Measurements from ENCODE around the gene MECR.

The MECR gene

GRCh38 chr1:29271724-29272123, 41.0 kb upstream of the MECR start:
- DNase-seq (ENCODE audit: low read depth): peak; percentile 76
- TF ChIP-seq, protein P1, sequence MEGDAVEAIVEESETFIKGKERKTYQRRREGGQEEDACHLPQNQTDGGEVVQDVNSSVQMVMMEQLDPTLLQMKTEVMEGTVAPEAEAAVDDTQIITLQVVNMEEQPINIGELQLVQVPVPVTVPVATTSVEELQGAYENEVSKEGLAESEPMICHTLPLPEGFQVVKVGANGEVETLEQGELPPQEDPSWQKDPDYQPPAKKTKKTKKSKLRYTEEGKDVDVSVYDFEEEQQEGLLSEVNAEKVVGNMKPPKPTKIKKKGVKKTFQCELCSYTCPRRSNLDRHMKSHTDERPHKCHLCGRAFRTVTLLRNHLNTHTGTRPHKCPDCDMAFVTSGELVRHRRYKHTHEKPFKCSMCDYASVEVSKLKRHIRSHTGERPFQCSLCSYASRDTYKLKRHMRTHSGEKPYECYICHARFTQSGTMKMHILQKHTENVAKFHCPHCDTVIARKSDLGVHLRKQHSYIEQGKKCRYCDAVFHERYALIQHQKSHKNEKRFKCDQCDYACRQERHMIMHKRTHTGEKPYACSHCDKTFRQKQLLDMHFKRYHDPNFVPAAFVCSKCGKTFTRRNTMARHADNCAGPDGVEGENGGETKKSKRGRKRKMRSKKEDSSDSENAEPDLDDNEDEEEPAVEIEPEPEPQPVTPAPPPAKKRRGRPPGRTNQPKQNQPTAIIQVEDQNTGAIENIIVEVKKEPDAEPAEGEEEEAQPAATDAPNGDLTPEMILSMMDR (IDR thresholded peaks at IDR 0.05; ENCODE audit: insufficient read depth, low read depth, low read length, missing control alignments): no peak
- no peak overlapping the region for H3K4me3 ChIP-seq (ENCODE audit: low read length)

GRCh38 chr1:29270929-29271521, 40.3 kb upstream of the MECR start:
- no peak overlapping the region for H3K4me3 ChIP-seq (ENCODE audit: low read length)
- TF ChIP-seq, protein P1 (IDR thresholded peaks at IDR 0.05; ENCODE audit: insufficient read depth, low read depth, low read length, missing control alignments): no peak
- DNase-seq (ENCODE audit: low read depth): no peak

GRCh38 chr1:29269382-29269781, 38.6 kb upstream of the MECR start:
- no peak for DNase-seq (ENCODE audit: low read depth)
- no peak overlapping the region for H3K4me3 ChIP-seq (ENCODE audit: low read length)
- TF ChIP-seq, protein P1 (IDR thresholded peaks at IDR 0.05; ENCODE audit: insufficient read depth, low read depth, low read length, missing control alignments): no peak

GRCh38 chr1:29267321-29268070, 36.8 kb upstream of the MECR start:
- TF ChIP-seq, protein P1 (IDR thresholded peaks at IDR 0.05; ENCODE audit: insufficient read depth, low read depth, low read length, missing control alignments): no peak
- H3K4me3 ChIP-seq (ENCODE audit: low read length): no peak overlapping the region
- no peak for DNase-seq (ENCODE audit: low read depth)

DNA sequence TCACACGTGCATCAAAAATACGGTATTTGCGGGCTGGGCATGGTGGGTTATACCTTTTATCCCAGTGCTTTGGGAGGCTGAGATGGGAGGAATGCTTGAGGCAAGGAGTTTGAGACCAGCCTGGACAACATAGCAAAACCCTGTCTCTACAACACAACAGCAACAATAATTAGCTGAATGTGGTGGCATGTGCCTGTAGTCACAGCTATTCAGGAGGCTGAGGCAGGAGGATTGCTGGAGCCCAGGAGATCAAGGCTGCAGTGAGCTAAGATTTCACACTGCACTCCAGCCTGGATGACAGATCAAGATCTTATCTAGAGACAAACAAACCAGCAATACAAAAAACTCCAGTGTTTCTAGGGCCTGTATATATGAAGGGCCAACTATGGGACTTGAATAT, 36.2 kb upstream of the MECR start:
- no peak overlapping the region for H3K4me3 ChIP-seq (ENCODE audit: low read length)
- DNase-seq (ENCODE audit: low read depth): no peak

DNA sequence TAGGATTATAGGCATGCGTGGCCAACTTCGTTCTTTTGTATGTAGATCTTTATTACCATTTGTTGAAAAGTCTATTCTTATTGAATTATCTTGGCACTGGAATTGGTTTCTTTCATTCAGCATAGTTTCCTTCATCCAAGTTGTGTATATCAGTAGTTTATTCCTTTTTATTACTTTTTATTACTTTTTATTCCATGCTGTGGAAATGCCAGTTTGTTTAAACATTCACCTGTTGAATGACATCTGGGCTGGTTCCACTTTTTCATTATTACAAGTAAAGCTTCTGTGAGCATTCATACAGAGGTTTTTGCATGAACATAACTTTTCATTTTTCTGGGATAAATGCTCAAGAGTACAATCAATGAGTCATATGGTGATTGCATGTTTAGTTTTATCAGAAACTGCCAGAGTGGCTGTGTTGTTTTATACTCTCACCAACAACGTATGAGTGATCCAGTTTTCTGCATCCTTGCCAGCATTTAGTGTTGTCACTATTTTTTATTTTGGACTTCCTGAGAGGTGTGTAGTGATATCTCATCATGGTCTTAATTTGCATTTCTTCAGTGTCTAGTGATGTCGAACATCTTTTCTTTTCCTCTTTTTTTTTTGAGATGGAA, 34.1 kb upstream of the MECR start:
- TF ChIP-seq, protein P1 (IDR thresholded peaks at IDR 0.05; ENCODE audit: insufficient read depth, low read depth, low read length, missing control alignments): no peak
- no peak overlapping the region for H3K4me3 ChIP-seq (ENCODE audit: low read length)
- DNase-seq (ENCODE audit: low read depth): peak; percentile 52

More for the DNA sequence above, 36.2 kb upstream of the MECR start:
- TF ChIP-seq, protein P1 (IDR thresholded peaks at IDR 0.05; ENCODE audit: insufficient read depth, low read depth, low read length, missing control alignments): no peak
